ENCODE measurements around the gene TNXB.
"Not testable (repeated sequence)": the region's sequence is repeated elsewhere in the genome, so short reads cannot be mapped to it uniquely, and the experiment has no call there.

Gene TNXB

DNA sequence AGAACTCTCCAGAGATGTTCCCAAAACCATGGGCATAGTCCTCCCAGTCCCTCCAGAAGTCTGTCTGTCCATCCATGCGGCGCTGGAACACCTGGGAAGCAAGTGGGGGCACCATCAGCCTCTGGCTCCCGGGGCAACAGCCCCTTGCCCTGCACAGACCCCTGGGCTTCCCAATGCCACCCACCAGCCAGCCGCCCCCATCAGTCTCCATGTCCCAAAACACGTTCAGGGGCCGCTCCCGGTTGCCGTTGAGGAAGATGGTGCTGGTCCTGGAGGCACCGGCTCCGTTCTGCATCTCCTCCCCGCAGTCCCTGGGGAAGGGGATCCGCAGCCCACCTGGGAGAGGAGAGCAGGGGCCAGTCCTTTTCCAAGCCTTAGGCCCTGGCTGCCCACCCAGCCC, 99.6 kb downstream of the TNXB start:
- DNase-seq (ENCODE audit: insufficient read length, low spot score); FAIRE-seq: not testable (repeated sequence)

- DNase-seq (ENCODE audit: insufficient read length, low spot score); FAIRE-seq: not testable (repeated sequence)
These were observed 100.5 kb downstream of the TNXB start for GRCh38 chr6:32008616-32009015.

- not testable (repeated sequence) for DNase-seq (ENCODE audit: insufficient read length, low spot score); FAIRE-seq
These were observed 101.1 kb downstream of the TNXB start for GRCh38 chr6:32008037-32008436.

DNA sequence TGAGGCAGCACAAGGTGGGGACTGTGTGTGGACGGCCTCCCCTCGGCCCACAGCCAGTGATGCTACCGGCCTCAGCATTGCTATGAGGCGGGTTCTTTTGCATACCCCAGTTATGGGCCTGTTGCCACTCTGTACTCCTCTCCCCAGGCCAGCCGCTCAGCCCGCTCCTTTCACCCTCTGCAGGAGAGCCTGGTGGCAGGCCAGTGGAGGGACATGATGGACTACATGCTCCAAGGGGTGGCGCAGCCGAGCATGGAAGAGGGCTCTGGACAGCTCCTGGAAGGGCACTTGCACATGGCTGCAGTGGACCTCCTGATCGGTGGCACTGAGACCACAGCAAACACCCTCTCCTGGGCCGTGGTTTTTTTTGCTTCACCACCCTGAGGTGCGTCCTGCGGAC, 102.1 kb downstream of the TNXB start:
- not testable (repeated sequence) for FAIRE-seq; DNase-seq (ENCODE audit: insufficient read length, low spot score)

DNA sequence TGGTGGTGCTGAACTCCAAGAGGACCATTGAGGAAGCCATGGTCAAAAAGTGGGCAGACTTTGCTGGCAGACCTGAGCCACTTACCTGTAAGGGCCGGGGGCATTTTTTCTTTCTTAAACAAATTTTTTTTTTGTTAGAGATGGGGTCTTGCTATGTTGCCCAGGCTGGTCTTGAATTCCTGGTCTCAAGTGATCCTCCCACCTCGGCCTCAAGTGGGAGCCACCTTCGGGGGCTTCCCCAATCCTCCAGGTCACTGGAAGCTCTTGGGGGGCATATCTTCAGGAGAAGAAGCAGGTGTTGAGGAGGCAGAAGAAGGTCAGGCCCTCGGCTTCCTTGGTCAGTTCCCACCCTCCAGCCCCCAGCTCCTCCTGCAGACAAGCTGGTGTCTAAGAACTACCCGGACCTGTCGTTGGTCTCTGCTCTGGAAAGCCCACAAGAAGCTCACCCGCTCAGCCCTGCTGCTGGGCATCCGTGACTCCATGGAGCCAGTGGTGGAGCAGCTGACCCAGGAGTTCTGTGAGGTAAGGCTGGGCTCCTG, 103.1 kb downstream of the TNXB start:
- not testable (repeated sequence) for DNase-seq (ENCODE audit: insufficient read length, low spot score); FAIRE-seq

DNA sequence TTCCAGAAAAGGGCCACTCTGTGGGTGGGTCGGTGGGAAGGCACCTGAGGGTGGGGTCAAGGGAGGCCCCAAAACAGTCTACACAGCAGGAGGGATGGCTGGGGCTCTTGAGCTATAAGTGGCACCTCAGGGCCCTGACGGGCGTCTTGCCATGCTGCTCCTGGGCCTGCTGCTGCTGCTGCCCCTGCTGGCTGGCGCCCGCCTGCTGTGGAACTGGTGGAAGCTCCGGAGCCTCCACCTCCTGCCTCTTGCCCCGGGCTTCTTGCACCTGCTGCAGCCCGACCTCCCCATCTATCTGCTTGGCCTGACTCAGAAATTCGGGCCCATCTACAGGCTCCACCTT, 103.6 kb downstream of the TNXB start:
- DNase-seq (ENCODE audit: insufficient read length, low spot score); FAIRE-seq: not testable (repeated sequence)

DNA sequence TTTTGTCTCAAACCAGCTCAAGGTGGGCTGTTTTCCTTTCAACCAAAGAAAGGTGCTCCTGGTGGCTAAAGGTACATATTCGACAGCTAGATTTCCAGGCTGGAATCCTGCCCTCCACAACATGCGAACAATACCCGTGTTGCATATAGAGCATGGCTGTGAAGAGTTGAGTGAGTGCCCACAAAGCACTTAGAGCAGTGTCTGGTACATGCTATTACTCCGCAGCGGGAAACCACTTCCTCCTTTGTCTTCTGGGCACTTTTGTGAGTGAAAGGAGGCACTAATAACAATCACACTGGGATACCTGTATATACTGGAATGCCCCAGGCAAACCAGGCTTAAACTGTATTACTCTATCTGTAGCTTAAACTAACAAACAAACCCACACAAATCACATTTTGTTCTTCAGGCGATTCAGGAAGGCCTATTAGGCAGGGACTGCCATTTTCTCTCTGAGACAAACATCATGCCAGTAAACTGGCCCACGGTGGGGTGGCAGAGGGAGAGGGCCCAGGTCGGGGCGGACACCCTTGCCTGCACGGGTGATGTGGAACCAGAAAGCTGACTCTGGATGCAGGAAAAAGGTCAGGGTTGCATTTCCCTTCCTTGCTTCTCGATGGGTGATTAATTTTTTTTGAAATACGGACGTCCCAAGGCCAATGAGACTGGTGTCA, 104.1 kb downstream of the TNXB start:
- not testable (repeated sequence) for DNase-seq (ENCODE audit: insufficient read length, low spot score); FAIRE-seq

DNA sequence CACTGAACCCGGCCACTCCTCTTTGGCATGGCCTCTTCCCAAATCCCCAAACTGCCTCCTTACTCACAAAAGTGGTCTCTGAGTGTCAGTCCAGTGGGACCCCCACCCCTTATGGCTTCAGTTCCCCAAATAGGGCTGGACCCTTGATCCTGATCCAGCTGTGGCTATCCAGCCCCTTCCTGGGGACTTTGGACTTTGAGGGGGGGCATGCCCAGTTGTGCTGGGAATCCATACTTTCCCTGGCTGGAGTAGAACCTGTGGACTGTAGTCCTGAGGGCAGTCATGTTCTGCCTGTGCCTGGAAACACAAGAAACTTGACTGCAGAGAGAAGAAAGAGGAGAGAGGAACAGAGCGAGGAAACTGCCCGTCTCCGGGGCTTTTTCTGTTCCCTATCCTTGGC, 104.7 kb downstream of the TNXB start:
- DNase-seq (ENCODE audit: insufficient read length, low spot score); FAIRE-seq: not testable (repeated sequence)

DNA sequence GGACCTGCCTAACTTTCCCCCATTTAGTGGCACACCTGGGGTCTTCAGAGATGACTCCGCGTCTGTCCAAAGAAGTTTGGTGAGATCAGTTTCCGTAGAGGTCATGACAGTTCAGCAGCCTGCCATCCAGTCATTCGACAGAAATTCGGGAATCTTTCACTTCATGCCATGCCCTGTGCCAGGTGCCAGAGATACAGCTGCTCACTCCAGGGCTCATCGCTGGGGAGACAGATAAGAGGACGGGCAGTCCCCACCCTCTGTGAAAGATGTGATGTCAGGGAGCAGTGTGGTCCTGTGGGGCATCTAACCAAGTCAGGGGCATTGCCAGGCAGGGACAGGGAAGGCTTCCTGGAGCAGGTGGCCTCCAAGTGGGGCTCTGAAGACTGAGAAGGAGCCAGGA, 105.8 kb downstream of the TNXB start:
- DNase-seq (ENCODE audit: insufficient read length, low spot score); FAIRE-seq: not testable (repeated sequence)

DNA sequence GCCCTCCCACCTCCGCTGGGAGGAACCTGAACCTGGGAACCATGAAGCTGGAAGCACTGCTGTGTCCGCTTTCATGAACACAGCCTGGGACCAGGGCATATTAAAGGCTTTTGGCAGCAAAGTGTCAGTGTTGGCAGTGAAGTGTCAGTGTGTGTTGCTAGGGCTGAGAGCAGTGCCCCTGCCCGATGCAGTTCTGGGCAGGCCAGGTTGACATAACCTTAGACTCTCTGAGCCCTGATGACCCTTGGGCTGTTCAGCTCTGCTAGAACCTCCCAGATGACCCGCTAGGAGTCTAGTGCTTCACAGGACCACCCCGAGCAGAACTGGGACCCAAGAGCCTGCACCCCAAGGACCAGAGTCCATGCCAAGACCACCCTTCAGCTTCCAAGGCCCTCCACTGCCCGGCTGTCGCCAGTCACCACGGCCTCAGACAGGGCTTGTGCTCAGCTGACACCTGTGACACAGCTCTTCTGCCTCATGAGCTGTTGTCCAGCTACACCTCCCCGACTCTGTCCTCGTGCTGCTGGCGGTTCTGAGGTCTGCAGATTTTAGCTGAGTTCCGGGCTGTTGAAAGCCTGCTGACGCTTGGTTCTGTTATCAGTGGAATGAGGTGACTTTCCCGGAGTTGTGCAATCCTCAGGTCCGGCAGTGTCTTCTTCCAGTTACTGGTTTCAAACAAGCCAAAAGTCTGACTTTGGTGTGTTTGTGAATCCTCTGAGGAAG, 106.4 kb downstream of the TNXB start:
- not testable (repeated sequence) for DNase-seq (ENCODE audit: insufficient read length, low spot score); FAIRE-seq

- DNase-seq (ENCODE audit: insufficient read length, low spot score); FAIRE-seq: not testable (repeated sequence)
These were observed 112.8 kb downstream of the TNXB start for GRCh38 chr6:31996385-31996784.

DNA sequence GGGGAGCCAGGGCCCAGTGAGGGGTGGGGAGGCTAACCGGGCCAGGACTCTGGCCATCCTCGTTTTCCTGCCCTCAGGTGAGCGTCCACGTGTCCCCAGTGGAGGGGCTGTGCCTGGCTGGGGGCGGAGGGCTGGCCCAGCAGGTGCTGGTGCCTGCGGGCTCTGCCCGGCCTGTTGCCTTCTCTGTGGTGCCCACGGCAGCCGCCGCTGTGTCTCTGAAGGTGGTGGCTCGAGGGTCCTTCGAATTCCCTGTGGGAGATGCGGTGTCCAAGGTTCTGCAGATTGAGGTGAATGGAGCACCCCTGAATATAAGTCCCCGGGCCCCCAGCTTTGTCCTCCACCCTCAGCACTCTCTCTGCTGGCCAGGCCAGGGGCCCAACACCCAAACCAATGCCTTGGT, 114.7 kb downstream of the TNXB start:
- FAIRE-seq = not testable (repeated sequence)

More for the DNA sequence above, 114.7 kb downstream of the TNXB start:
- DNase-seq (ENCODE audit: insufficient read length, low spot score) = not testable (repeated sequence)

Measured in GM19239 (cell line).